NCI-H2107 (cell line): ENCODE results near the gene ABHD6.
"Not testable (repeated sequence)": the region's sequence is repeated elsewhere in the genome, so short reads cannot be mapped to it uniquely, and the experiment has no call there.

Experiments used
- DNase-seq: peaks from one replicate; lab custom pipeline; 2025; lab: John Stamatoyannopoulos, UW

Gene ABHD6

GRCh38 chr3:58281069-58281468 is 43.5 kb downstream of the ABHD6 start:
- DNase-seq, result no peak

DNA sequence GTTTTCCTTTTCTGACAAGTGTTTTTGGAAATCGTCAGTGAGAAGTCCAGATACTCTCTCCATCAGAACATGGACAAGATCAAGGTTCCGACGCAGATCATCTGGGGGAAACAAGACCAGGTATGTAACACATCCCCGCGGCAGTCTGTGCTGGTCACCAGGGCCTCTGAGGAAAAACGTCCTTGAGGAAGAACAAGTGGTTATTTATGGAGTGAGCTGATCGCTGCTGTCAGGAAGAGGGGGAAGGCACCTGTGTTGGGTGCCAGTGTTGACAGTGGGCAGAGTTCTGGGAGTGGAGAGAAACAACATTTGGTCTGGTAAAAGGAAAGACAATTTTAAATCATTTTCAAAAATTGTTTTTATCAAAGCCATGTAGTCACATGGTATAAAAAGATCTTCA is 47.7 kb downstream of the ABHD6 start:
- DNase-seq, result no peak

GRCh38 chr3:58287354-58287753 is 49.8 kb downstream of the ABHD6 start:
- DNase-seq, result no peak

DNA sequence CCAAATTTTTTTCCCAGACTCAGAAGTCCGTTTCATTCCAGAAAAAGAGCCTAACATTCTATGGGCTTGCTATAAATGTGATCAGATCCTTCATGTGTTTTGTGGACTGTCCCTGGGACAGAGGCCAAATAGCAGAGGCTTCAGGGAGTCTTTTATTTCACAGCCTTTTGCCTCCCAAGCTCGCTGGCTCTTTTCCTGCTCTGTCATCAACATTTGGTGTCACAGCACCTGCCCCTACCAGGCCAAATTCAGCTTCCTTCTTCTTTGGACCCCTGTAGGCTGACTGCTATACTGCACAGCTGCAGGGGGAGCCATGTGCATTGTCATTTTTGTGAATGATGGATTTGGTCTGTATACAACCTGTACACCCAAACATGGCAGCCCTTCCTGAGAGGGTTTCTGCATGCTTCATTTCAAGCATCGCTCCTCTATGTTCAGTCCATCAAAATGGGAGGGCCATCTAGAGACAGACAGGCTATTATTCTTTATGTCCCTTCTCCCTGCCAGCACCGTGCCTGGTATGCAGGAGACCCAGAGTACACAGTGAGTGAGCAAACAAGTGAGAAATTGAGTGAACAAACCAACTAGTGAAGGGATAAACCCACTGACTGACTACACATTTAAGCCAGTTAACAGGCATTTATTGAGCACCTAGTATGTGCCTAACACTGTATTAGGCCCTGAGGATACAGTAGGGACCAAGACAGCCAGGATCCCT is 50.6 kb downstream of the ABHD6 start:
- no peak for DNase-seq

DNA sequence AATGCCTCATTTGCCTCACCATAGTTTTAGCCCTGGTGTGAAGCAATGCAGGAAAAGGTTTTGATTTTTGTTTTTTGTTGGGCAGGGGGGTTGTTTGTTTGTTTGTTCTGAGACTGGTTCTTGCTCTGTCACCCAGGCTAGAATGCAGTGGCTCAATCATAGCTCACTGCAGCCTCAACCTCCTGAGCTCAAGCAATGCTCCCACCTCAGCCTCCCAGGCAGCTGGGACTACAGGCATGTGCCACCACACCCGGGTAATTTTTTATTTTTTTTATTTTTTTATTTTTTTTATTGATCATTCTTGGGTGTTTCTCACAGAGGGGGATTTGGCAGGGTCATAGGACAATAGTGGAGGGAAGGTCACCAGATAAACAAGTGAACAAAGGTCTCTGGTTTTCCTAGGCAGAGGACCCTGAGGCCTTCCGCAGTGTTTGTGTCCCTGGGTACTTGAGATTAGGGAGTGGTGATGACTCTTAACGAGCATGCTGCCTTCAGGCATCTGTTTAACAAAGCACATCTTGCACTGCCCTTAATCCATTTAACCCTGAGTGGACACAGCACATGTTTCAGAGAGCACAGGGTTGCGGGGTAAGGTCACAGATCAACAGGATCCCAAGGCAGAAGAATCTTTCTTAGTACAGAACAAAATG is 51.5 kb downstream of the ABHD6 start:
- not testable (repeated sequence) for DNase-seq

DNA sequence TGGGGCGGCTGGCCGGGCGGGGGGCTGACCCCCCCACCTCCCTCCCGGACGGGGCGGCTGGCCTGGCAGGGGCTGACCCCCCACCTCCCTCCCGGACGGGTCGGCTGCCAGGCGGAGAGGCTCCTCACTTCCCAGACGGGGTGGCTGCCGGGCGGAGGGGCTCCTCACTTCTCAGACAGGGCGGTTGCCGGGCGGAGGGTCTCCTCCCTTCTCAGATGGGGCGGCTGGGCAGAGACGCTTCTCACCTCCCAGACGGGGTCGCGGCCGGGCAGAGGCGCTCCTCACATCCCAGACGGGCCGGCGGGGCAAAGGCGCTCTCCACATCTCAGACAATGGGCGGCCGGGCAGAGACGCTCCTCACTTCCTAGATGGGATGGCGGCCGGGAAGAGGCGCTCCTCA is 52.9 kb downstream of the ABHD6 start:
- not testable (repeated sequence) for DNase-seq

DNA sequence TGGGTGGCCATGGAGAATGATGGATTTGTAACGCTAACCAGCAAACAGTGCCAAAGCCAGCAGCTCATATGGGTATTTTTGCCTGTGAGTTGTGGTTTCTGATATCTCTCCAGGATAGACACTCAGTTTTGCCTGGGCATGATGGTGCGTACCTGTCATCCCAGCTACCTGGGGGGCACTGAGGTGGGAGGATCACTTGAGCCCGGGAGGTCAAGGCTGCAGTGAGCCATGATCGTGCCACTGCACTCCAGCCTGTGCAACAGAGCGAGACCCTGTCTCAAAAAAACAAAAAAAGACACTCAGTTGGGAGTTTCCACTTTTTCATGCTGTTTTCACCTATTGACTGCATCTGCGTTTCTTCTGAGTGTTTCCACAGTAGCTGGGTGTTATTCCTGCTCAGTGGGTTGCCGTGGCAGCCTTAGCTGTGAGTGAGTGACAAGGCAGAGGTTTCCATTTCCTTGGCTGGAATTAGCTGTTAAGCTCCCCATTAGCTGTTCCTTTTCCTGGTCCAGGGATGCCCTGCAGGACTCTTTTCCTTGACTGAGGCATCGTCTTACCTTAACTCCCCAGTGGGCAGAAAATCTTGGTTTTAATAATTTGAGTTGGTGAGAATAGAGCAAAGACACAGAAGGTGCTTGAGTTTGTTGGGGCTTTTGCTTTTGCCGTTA is 54.2 kb downstream of the ABHD6 start:
- no peak for DNase-seq

DNA sequence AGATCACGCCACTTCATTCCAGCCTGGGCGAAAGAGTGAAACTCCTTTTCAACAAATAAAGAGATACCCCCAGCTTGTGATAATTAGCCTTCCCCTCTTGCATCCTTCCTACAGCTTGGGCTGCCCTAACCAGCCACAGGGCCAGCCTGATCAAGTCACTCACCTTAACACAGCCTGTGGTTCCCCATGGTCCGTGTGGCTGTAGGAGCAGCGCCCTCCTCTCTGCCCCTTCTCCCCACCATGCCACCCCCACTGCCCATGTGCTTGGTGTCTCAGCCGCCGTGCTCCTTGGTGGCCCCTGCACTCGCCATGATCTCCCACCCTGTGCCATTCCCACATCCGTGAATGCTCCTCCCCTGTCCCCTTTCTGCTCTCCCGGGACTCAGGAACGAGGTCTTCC is 55.3 kb downstream of the ABHD6 start:
- DNase-seq, result no peak

DNA sequence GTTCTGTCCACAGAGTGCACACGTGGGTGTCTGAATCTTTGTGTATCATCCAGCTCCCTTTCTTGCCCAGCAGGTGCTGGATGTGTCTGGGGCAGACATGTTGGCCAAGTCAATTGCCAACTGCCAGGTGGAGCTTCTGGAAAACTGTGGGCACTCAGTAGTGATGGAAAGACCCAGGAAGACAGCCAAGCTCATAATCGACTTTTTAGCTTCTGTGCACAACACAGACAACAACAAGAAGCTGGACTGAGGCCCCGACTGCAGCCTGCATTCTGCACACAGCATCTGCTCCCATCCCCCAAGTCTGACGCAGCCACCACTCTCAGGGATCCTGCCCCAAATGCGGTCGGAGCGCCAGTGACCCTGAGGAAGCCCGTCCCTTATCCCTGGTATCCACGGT is 55.9 kb downstream of the ABHD6 start:
- no peak for DNase-seq

DNA sequence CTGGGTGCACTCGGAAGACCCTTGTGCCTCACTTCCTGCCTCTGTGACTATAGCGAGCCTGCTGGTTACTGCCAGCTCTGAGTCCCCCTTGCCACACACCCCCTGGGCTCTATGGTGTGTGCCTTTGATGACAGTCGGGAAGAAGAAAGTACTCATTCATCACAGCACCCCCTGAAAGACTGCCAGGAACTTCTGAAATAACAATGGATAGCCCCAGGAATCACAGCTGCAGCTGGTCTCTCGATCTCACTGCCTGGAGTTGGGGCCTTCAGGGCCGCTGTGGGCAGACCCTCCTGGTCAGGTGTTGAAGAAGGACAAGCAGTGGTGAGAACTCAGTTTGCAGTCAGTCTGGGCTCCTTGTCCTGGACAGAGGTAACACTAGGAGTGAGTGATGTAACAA is 58.7 kb downstream of the ABHD6 start:
- no peak for DNase-seq

GRCh38 chr3:58296843-58297242 is 59.3 kb downstream of the ABHD6 start:
- DNase-seq, result no peak

DNA sequence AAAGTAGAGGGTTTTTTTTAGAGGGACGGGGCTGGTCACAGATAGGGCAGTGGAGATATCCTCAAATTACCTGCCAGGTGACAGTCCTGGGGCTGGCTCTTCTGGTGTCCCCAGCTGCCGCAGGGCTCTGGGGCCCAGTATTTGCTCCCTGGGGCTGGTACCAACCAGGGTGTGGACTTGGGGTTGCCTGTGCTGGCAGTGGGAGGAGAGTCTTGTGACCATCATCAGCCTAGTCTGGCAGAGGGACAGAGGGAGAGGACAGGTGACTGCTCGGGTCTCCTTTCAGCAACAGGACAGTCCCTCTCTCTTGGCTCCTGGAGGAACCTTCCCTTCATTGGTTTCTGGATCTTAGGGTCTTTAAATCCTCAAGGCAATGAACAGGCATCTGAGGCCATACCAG is 60.6 kb downstream of the ABHD6 start:
- DNase-seq, result no peak

GRCh38 chr3:58299075-58299474 is 61.5 kb downstream of the ABHD6 start:
- no peak for DNase-seq

GRCh38 chr3:58299839-58300516 is 62.4 kb downstream of the ABHD6 start:
- DNase-seq, result no peak

DNA sequence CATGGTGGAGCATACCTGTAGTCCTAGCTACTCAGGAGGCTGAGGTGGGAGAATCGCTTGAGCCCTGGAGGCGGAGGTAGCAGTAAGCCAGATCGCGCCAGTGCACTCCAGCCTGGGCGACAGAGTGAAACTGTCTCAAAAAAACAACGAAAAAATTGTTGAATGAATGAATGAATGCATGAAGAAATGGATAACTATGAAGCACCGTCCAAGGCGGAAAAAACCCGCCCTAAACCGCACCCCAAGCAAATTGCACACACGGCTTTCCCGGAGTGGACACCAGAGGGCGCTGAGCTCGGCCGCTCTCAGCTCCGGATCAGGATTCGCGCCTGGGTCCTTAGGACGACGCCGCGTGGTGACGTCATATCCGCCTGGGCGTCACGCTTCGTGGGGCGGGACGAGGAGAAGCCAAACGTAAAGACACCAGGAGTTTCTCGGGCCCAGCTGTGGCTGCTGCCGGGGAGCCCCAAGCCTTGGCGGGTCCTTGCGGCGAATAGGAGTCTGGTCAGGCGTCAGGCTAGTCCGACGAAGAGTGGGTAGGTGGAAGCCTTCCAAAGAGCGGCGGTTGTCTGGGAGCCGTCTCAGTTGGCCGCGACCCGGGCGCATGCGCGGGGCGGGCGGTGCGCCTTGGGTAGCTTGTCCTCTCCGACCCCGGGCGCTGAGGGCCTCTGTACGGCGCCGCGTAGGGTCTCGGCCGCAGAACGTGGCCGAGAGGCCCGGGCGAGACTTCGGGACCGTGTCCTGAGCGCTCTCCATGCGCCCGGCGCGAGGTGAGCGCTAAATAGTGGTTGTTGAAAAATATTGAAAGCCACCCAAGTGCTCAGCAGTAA is 68.5 kb downstream of the ABHD6 start, which contains the start of the genes HTD2 and RPP14:
TSS of gene HTD2 (plus strand) at position 639 of the 830 bp plus-strand sequence. CDS start 11,094 bp downstream, outside the sequence.
TSS of gene RPP14 (plus strand) at position 364 of the 830 bp plus-strand sequence. CDS start 4,085 bp downstream, outside the sequence.
- DNase-seq, result peak; percentile 74

DNA sequence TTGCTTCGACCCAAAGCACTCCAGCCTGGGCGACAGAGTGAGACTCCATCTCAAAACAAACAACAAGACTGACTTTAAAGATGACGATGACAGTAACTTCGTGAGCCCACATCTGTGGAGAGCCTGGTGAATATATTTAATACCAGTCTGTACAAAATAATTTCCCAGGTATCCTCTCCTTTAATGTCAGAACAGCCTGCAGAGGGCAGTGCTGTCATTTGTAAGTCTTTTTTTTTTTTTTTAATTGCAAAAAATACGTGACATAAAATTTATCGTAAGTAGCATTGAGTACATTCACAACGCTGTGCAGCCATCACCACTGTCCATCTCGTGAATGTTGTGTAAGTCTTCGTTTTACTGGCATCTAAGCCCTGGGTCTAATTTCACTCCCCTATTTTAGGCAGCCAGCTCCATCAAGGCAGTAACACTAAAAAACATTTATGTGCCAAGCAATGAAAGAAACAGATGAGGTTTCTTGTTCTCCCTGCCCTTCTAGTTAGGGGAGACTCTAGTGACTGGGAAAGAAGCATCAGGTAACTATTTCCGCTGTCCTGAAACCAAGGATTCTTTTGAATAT is 70.1 kb downstream of the ABHD6 start:
- no peak for DNase-seq

DNA sequence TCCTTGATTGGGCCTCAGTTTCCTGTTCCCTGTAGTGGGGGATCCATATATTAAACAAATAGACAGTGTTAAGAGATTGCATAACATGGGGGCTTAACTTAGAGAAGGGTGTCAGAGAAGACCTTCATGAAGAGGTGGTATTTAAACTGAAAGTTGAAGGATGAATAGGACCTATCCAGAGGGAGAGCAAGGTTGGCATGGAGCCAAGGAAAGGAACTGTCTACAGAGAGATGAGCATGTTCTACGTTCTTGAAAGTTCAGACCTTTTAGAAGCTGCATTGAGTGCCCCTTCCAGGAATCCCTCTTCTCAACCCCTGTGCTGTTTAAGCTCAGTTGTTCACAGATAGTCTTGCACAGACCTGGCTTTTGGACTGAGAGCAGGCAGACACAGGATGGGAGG is 71.1 kb downstream of the ABHD6 start:
- no peak for DNase-seq

- DNase-seq, result no peak
Observed at GRCh38 chr3:58317811-58318210, 80.2 kb downstream of the ABHD6 start.

- DNase-seq, result no peak
Observed at GRCh38 chr3:58321791-58322190, 84.2 kb downstream of the ABHD6 start.

- no peak for DNase-seq
Observed at GRCh38 chr3:58322793-58323192, 85.2 kb downstream of the ABHD6 start.
